ENCODE measurements around the gene B3GALT2. TPM values are rescaled to one million over a fixed set of nuclear protein-coding genes. Genes with fewer than 3 reads are reported as not detected.
"Not testable (repeated sequence)": the region's sequence is repeated elsewhere in the genome, so short reads cannot be mapped to it uniquely, and the experiment has no call there.

The B3GALT2 gene, protein sequence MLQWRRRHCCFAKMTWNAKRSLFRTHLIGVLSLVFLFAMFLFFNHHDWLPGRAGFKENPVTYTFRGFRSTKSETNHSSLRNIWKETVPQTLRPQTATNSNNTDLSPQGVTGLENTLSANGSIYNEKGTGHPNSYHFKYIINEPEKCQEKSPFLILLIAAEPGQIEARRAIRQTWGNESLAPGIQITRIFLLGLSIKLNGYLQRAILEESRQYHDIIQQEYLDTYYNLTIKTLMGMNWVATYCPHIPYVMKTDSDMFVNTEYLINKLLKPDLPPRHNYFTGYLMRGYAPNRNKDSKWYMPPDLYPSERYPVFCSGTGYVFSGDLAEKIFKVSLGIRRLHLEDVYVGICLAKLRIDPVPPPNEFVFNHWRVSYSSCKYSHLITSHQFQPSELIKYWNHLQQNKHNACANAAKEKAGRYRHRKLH
- total RNA-seq (2014; rRNA removed; shearing (Covaris generic)): 1.6 and 1.8 TPM in 2 replicates

DNA sequence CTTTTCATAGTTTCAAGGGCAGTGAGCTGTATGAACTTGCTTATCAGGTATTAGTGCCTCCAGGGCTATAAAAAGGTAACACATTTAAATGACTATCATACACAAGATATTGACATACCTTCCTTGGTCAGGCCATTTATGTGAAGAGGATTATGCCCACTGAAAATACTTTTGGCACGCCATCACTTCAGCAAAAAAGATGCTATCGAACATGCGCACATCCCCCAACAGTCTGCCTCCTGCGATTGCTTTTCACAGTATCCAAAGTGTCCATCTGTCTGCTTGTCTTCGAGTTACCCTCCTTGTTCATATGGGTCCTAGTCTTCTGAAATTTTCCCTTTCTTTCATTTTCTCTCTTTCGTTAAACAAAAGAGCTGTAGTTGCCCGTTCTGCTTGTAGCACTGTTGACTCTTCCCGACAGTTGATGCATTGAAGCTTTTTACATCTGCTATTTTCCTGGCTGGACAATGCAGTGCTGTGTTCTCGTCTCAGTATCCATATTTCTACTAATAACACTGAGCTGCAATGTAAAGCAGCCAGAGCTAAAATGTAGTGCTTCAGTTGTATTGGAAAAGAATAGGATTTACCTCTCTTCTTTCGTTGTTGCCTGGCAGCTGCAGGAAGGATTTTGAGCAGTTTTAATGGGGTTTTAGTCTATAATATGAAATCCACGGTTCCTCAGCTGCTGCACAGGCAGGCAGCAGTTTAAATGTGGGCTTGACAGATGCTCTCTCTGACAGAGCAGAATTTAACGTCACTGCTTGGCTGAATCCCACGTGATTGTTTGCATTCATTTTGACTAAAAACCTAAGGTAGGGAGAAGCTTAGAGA, at the start of gene B3GALT2:
TSS of gene B3GALT2 (minus strand) at position 713 of the 831 bp plus-strand sequence. CDS start 5,051 bp downstream, outside the sequence.
- peak in 1 of 2 experiments; percentile 41 for DNase-seq (ENCODE audit: low read depth in 1 of 2, low spot score in 2 of 2)
- peak within 1 kb of the TSS; percentile 15 for H3K4me3 ChIP-seq
- H3K4me1 ChIP-seq (replicated peaks): peaks cover 12% of the 10 kb centered on the region
- H3K36me3 ChIP-seq: no peaks in the 10 kb centered on the region
- H3K9me3 ChIP-seq (replicated peaks): no peaks in the 10 kb centered on the region
- H3K27me3 ChIP-seq (replicated peaks): no peaks in the 10 kb centered on the region
- H3K27ac ChIP-seq: no peak within 1 kb of the TSS

GRCh38 chr1:193234530-193234929, 48.1 kb upstream of the B3GALT2 start:
- Histone ChIP-seq H3K36me3 (peaks cover 27% of the 10 kb centered on the region), H3K27me3 (replicated peaks) (no peaks in the 10 kb centered on the region), H3K27ac (no peak overlapping the region), H3K4me3 (no peak overlapping the region), H3K9me3 (replicated peaks) (no peaks in the 10 kb centered on the region), H3K4me1 (replicated peaks) (no peaks in the 10 kb centered on the region)
- no peak for DNase-seq (ENCODE audit: low read depth in 1 of 2, low spot score in 2 of 2)

GRCh38 chr1:193231146-193231545, 44.7 kb upstream of the B3GALT2 start:
- not testable (repeated sequence) for H3K27me3 ChIP-seq (replicated peaks); H3K9me3 ChIP-seq (replicated peaks); H3K4me1 ChIP-seq (replicated peaks); H3K27ac ChIP-seq; H3K4me3 ChIP-seq; DNase-seq (ENCODE audit: low read depth in 1 of 2, low spot score in 2 of 2)
- H3K36me3 ChIP-seq: peaks cover 22% of the 10 kb centered on the region

DNA sequence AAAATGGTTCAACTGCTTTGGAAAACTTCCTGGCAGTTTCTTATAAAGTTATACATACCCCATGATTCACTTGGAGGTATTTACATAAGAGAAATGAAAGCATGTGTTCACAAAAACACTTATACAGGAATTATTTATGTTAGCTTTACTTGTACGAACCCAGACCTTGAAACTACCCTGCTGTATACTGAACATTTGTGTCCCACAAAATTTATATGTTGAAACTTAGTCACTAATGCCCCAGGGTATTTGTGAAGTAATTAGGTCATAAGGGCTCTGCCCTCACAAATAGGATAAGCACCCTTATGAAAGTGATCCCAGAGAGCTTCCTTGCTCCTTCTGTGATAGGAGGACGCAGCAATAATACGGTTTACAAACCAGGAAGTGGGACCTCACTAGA, 42.7 kb upstream of the B3GALT2 start:
- H3K4me1 ChIP-seq (replicated peaks): peaks cover 3% of the 10 kb centered on the region; the same call in 1 of the 2 replicates
- H3K27ac ChIP-seq: no peak overlapping the region
- no peaks in the 10 kb centered on the region for H3K27me3 ChIP-seq (replicated peaks)
- peak in 1 of 2 experiments; percentile 13 for DNase-seq (ENCODE audit: low read depth in 1 of 2, low spot score in 2 of 2)
- peaks cover 21% of the 10 kb centered on the region for H3K36me3 ChIP-seq
- H3K4me3 ChIP-seq: no peak overlapping the region
- no peaks in the 10 kb centered on the region for H3K9me3 ChIP-seq (replicated peaks)

DNA sequence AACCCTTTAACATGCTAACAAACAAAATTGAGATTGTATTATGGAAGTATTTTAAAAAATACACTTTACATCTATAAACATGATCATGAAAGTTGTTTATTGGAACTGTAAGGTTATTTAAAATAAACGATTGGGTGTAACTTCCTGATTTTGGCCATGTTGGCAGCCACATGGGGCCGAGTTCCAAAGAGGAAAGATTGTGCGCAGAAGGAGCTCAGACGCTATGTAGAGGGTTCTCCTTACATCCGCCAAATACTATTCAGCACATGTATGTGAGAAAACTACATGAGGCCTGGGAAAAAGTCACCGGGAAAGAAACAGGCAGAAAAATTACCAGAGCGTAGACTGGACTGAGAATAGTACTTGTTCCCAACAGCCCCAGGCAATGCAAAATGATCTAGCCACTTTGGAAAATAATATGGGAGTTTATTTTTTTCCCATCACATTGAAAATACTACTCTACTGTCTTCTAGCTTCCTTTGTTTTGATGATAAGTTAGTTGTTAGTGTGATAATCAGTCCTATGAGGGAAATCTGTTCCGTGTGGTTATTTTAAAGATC, 35.7 kb upstream of the B3GALT2 start:
- H3K4me3 ChIP-seq: no peak overlapping the region
- no peaks in the 10 kb centered on the region for H3K27me3 ChIP-seq (replicated peaks)
- peaks cover 14% of the 10 kb centered on the region for H3K4me1 ChIP-seq (replicated peaks)
- H3K36me3 ChIP-seq: peaks cover 19% of the 10 kb centered on the region
- DNase-seq (ENCODE audit: low read depth in 1 of 2, low spot score in 2 of 2): no peak
- H3K27ac ChIP-seq: no peak overlapping the region
- H3K9me3 ChIP-seq (replicated peaks): no peaks in the 10 kb centered on the region

DNA sequence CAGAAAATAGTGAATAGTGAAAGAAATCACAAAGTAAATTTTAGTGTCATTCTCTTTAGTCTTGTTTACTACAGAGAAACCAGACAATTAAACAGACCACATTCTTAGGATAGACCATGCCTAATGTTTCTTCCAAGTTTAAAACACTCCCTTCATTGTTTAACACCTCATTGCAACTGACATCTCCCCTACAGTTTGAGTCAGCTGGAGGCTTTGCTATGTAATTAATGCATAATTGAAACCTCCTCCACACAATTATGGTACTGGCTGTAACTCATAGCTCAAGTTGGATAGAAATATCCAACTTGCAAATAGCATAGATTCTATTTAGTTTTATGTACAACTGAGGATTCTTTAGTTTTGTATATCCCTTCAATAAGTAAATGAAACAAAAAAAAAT, 35.2 kb upstream of the B3GALT2 start:
- H3K4me3 ChIP-seq: no peak overlapping the region
- peaks cover 19% of the 10 kb centered on the region for H3K36me3 ChIP-seq
- H3K4me1 ChIP-seq (replicated peaks): peaks cover 14% of the 10 kb centered on the region
- no peaks in the 10 kb centered on the region for H3K9me3 ChIP-seq (replicated peaks)
- H3K27ac ChIP-seq: no peak overlapping the region
- peak in 1 of 2 experiments; percentile 23 for DNase-seq (ENCODE audit: low read depth in 1 of 2, low spot score in 2 of 2)
- H3K27me3 ChIP-seq (replicated peaks): no peaks in the 10 kb centered on the region

DNA sequence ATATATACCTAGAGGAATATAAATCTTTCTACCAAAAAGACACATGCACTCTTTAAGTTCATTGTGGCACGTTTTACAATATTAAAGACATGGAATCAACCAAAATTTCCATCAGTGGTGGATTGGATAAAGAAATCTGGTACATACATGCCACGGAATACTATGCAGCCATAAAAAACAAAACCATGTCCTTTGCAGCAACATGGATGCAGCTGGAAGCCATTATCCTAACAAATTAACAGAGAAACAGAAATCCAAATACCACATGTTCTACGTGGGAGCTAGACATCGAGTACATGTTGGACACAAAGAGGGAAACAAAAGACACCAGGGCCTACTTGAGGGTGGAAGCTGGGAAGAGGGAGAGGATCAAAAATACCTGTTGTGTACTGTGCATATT, 33.0 kb upstream of the B3GALT2 start:
- peaks cover 14% of the 10 kb centered on the region for H3K4me1 ChIP-seq (replicated peaks)
- H3K27me3 ChIP-seq (replicated peaks): no peaks in the 10 kb centered on the region
- peaks cover 32% of the 10 kb centered on the region for H3K36me3 ChIP-seq
- H3K4me3 ChIP-seq: no peak overlapping the region
- no peaks in the 10 kb centered on the region for H3K9me3 ChIP-seq (replicated peaks)
- H3K27ac ChIP-seq: no peak overlapping the region
- DNase-seq (ENCODE audit: low read depth in 1 of 2, low spot score in 2 of 2): no peak

GRCh38 chr1:193216920-193217319, 30.5 kb upstream of the B3GALT2 start:
- H3K27me3 ChIP-seq (replicated peaks): no peaks in the 10 kb centered on the region
- no peak for DNase-seq (ENCODE audit: low read depth in 1 of 2, low spot score in 2 of 2)
- peaks cover 42% of the 10 kb centered on the region for H3K36me3 ChIP-seq
- H3K9me3 ChIP-seq (replicated peaks): no peaks in the 10 kb centered on the region
- no peak overlapping the region for H3K27ac ChIP-seq
- H3K4me1 ChIP-seq (replicated peaks): peaks cover 12% of the 10 kb centered on the region
- H3K4me3 ChIP-seq: no peak overlapping the region

GRCh38 chr1:193213998-193214397, 27.6 kb upstream of the B3GALT2 start:
- Histone ChIP-seq H3K4me1 (replicated peaks) (peaks cover 13% of the 10 kb centered on the region), H3K9me3 (replicated peaks) (no peaks in the 10 kb centered on the region), H3K27me3 (replicated peaks) (no peaks in the 10 kb centered on the region), H3K4me3 (no peak overlapping the region), H3K36me3 (peaks cover 43% of the 10 kb centered on the region), H3K27ac (no peak overlapping the region)
- DNase-seq (ENCODE audit: low read depth in 1 of 2, low spot score in 2 of 2): no peak

- H3K9me3 ChIP-seq (replicated peaks): no peaks in the 10 kb centered on the region
- H3K27me3 ChIP-seq (replicated peaks): no peaks in the 10 kb centered on the region
- H3K27ac ChIP-seq: no peak overlapping the region; the same call in 1 of the 2 replicates
- H3K4me3 ChIP-seq: no peak overlapping the region
- H3K36me3 ChIP-seq: peaks cover 33% of the 10 kb centered on the region
- peaks cover 13% of the 10 kb centered on the region for H3K4me1 ChIP-seq (replicated peaks)
- DNase-seq (ENCODE audit: low read depth in 1 of 2, low spot score in 2 of 2): no peak
These were observed 26.2 kb upstream of the B3GALT2 start for GRCh38 chr1:193212637-193213036.

- no peaks in the 10 kb centered on the region for H3K9me3 ChIP-seq (replicated peaks)
- peaks cover 39% of the 10 kb centered on the region for H3K36me3 ChIP-seq
- H3K4me3 ChIP-seq: no peak overlapping the region
- DNase-seq (ENCODE audit: low read depth in 1 of 2, low spot score in 2 of 2): peak; percentile 61 to 71
- peak overlapping the region; percentile 81 for H3K27ac ChIP-seq
- peaks cover 13% of the 10 kb centered on the region for H3K4me1 ChIP-seq (replicated peaks)
- no peaks in the 10 kb centered on the region for H3K27me3 ChIP-seq (replicated peaks)
These were observed 25.1 kb upstream of the B3GALT2 start for GRCh38 chr1:193211539-193211938.

DNA sequence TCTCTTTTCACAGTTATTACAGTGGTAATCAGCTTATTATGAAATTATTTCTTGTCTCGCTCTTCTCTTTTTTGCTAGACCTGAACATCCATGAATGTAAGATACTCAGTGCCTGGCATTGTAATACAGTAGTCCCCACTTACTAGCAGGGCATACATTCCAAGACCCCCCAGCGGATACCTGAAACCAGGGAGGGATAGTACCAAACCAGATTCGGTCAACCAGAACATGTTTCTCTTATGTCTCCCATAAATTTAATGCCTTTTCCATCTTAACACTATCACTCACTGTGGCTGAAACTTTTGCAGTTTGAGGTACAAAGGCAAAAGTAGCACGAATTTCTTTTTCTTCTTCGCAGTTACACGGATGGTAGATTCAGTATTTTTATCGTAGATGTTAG, 24.6 kb upstream of the B3GALT2 start:
- Histone ChIP-seq H3K9me3 (replicated peaks) (no peaks in the 10 kb centered on the region), H3K4me1 (replicated peaks) (peaks cover 13% of the 10 kb centered on the region), H3K4me3 (no peak overlapping the region), H3K27me3 (replicated peaks) (no peaks in the 10 kb centered on the region), H3K36me3 (peaks cover 41% of the 10 kb centered on the region), H3K27ac (peak overlapping the region; percentile 81)
- DNase-seq (ENCODE audit: low read depth in 1 of 2, low spot score in 2 of 2): no peak

- no peak overlapping the region for H3K27ac ChIP-seq
- no peak overlapping the region for H3K4me3 ChIP-seq
- DNase-seq (ENCODE audit: low read depth in 1 of 2, low spot score in 2 of 2): no peak
- H3K9me3 ChIP-seq (replicated peaks): no peaks in the 10 kb centered on the region
- no peaks in the 10 kb centered on the region for H3K27me3 ChIP-seq (replicated peaks)
- H3K4me1 ChIP-seq (replicated peaks): no peaks in the 10 kb centered on the region
- peaks cover 17% of the 10 kb centered on the region for H3K36me3 ChIP-seq
These were observed 14.6 kb upstream of the B3GALT2 start for GRCh38 chr1:193201021-193201420.

DNA sequence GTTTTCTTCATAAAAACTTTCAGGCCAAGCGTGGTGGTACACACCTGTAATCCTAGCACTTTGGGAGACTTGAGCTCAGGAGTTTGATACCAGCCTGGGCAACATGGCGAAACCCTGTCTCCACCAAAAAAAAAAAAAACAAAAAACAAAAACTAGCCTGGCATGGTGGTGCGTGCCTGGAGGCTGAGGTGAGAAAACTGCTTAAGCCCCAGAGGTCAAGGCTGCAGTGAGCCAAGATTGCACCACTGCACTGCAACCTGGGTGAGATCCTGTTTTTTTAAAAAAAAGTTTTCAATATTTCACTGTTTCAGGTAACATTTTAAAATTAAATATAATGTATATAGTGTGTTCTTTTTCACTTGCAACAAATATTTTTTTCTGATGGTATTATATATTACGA, 13.5 kb upstream of the B3GALT2 start:
- DNase-seq (ENCODE audit: low read depth in 1 of 2, low spot score in 2 of 2): no peak
- Histone ChIP-seq H3K36me3 (peaks cover 11% of the 10 kb centered on the region), H3K27ac (no peak overlapping the region), H3K27me3 (replicated peaks) (no peaks in the 10 kb centered on the region), H3K4me3 (no peak overlapping the region), H3K9me3 (replicated peaks) (no peaks in the 10 kb centered on the region), H3K4me1 (replicated peaks) (no peaks in the 10 kb centered on the region)
